Fibroblast of pulmonary artery (primary cell): Measurements from ENCODE around the gene USP21.

Source experiments
- DNase-seq: peaks from one replicate; pipeline ENCODE4 v3.0.0-alpha.2; 2010; ENCODE audit warnings: low read depth
- H3K4me3 ChIP-seq: replicated peaks from 2 replicates; pipeline ENCODE4 v1.5.1; 2011; ENCODE audit warnings: low read depth, mild to moderate bottlenecking, control low read depth, low read length, moderate library complexity
- TF ChIP-seq, protein P1 (sequence below): IDR thresholded peaks from 2 replicates; pipeline ENCODE4 v1.5.1; 2011; ENCODE audit warnings: mild to moderate bottlenecking, control low read depth, low read length, inconsistent platforms; ENCODE audit errors: missing control alignments

Gene USP21

DNA sequence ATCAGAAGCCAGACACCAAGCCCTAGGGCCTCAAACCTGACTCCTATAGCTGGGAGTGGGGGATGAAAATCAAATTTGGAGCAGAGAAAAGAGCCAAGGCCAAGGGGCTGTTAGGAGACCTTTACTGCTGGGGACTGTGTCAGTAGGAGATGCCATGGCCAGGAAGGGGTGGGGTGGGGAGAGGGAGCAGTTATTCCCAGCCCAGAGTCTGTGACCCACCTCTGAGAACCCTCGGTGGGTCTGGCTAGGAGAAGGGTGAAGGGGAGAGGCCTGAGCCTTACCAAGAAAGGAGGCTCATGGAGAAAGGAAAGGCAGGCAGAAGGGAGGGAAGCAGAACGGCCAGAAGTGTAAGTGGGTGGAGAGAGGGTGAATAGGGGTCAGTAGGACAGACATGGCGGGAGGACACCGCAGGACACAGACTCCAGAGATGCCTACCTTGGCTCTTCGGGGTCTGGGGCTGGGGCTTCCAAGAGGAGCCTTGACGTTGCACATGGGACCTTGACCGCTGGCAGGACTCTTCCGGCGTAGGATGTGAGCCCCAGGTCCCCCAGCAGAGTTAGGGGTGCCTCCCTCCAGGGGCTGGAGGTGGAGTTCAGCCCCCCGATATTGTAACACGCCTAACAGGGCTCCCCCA is 38.4 kb downstream of the USP21 start:
- TF ChIP-seq, protein P1, sequence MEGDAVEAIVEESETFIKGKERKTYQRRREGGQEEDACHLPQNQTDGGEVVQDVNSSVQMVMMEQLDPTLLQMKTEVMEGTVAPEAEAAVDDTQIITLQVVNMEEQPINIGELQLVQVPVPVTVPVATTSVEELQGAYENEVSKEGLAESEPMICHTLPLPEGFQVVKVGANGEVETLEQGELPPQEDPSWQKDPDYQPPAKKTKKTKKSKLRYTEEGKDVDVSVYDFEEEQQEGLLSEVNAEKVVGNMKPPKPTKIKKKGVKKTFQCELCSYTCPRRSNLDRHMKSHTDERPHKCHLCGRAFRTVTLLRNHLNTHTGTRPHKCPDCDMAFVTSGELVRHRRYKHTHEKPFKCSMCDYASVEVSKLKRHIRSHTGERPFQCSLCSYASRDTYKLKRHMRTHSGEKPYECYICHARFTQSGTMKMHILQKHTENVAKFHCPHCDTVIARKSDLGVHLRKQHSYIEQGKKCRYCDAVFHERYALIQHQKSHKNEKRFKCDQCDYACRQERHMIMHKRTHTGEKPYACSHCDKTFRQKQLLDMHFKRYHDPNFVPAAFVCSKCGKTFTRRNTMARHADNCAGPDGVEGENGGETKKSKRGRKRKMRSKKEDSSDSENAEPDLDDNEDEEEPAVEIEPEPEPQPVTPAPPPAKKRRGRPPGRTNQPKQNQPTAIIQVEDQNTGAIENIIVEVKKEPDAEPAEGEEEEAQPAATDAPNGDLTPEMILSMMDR: no peak
- no peak for DNase-seq
- H3K4me3 ChIP-seq: peak overlapping the region; percentile 65

DNA sequence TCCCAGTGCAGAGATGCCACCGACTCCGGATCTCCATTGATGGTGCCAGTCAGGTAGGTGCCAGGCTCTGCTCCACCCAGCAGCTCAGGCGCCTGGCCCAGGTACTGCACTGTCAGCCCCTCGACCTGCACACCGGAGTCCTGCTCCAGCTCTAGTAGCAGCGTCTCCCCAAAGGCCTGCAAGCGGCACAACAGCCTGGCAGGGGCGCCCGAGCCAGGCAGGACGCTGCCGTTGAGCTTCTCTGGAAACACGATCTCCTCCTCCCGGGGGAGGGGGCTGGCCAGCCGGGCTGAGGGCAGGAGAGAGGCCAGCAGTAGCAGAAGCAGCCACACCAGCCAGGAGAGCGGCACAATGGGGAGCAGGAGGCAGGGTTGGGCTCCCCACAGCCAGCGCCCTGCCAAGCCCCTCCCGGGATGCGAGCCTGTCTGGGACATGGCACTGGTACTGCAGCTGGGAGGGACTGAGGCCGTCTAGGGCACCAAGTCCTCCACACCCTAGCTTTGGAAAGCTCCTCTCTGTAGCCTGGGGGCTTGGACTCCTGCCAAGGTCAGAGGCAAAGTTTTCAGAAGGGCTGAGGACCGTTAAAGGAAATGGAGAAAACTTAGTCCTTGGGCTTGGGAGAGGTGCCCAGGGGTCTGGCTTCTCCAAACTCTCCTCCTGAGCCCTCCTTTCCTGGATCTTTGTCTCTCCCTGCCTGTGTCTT is 39.0 kb downstream of the USP21 start:
- peak overlapping the region; percentile 65 for H3K4me3 ChIP-seq
- DNase-seq: peak; percentile 49
- TF ChIP-seq, protein P1: no peak

DNA sequence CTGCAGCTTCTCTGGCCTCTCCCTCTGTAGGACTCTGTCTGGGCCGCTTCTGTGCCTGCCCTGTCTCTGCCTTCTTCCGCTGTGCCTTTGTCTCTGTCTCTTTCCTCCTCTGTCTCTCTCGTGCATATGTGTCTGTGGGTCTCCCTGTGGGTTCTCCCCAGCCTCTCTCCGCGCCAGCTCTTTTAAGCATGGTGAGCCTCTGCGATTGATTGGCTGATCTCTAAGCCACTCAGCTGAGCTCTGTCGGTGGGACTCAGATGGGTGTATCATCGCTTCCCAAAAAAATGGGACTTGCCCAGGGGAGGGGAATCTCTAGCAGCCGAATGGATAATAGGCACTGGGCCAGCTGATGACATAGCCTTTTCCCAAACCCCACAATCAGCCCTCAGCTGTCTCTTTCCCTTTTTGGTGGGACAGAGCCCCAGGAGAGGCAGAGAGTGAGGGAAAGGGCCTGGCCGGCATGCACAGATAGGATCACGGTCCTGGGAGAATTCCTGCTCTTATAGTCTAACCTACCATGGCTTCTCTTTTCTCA is 39.7 kb downstream of the USP21 start, which contains the start of gene ADAMTS4:
TSS of gene ADAMTS4 (minus strand) at position 158 of the 535 bp plus-strand sequence. CDS start 427 bp downstream, outside the sequence.
- TF ChIP-seq, protein P1: no peak
- peak within 1 kb of the TSS; percentile 65 for H3K4me3 ChIP-seq
- peak; percentile 94 for DNase-seq

DNA sequence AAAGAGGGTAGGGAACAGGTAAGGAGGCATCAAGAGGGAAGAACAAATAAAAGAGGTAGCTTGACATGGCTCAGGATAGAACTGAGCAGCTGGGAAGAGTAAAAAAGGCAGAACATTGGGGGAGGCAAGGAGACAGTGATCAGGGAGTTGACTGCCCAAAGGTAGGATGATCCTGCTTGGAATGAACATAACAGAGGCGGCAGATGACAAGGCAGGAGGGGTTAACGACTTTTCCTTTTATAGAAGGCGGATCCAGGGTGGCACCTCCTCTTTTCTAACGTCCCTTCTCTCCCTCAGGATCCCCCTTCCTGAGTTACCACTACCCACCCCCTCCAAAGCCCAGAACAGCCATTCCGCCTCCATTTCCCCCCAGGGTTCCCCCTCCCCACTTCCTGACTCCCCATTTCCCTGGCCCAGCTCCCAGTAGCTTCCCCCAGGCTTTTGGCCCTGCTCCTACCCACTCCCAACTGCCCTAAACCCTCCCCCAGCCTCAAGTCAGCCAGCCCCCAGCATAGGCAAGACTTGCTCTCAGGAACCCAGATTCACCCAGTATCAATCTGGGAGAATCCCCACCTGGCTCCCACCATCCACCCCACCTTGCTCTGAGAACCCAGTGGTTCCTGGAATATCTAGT is 40.3 kb downstream of the USP21 start:
- TF ChIP-seq, protein P1: no peak
- peak; percentile 50 for DNase-seq
- peak overlapping the region; percentile 65 for H3K4me3 ChIP-seq

DNA sequence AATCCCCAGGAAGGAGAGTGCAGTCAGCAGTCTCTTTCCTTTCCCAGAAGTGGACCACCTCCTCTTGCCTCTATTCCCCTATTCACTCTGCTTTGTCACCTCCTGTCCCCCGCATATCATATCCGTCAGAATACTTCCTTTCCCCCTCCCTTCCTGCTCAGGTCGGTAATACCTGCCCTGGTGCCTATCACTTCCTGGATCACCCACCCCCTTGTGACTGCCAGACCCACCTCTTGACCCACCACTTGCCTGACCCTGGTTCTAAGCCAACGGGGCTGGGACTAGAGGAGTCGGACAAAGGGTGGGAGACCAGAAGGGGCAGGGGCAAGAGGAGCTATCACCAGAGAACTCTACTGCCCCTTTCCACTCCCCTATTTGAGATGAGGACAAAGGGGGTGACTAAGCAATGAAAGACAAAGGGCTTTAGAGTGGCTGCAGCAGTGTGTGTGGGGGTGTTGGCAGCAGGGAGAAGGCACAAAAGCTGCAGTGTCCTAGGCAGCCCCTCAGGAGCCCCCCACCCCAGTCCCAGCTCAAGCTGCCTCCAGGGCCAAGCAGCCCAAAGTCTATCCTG is 41.2 kb downstream of the USP21 start:
- no peak overlapping the region for H3K4me3 ChIP-seq
- TF ChIP-seq, protein P1: no peak
- DNase-seq: peak; percentile 40

DNA sequence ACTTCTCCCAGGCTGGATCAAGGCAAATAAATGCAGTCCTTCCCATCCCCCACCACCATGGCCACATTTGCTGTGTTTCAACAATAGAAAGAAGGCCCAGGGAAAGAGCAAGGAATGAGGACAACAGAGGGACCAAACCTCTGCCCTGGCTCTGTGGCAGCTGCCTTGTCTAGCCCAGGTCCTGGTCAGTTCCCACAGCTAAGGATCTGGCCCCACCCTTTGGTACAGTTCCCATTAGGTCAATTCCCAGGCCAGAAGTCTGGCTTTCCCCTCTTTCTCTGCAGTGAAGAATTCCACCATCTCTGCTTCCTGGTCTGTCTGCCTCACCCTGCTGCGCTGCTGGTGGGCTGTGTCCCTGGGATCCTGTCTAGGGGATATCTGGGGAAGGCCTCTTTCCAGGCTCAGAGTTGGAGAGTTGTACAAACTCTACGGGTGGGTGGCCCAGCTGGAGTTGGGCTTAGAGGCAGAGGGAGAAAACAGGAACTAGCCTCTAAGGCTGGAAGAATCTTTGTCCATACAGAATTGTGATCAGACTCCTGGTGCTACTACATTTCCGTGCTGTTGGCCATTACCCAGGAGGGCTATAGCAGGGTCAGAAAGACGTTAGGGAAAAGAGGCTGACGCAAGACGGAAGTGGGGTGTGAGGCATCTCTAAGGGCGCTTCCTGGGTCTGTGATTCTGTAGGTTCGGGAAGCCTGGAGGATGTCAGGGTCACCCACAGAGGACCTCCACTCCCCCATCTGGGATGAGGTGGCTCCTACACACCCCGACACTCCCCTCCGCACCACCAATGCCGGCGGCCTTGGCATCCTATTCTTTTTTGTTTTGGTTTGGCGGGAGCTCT is 41.9 kb downstream of the USP21 start:
- DNase-seq: peak; percentile 97
- peak overlapping the region; percentile 81 for H3K4me3 ChIP-seq
- TF ChIP-seq, protein P1: no peak
